Fibroblast of lung (primary cell): ENCODE results near the gene MPDU1. TPM values are rescaled to one million over a fixed set of nuclear protein-coding genes. Genes with fewer than 3 reads are reported as not detected.

Experiments used
- DNase-seq, 2 donors: peaks; one replicate each; pipeline versions ENCODE4 v3.0.0 to v3.0.0-alpha.2; 2010; ENCODE audit warnings: low read depth in 2 of 2
- H2AFZ ChIP-seq: 2 replicates; pipeline ENCODE4 v1.5.1; 2012; ENCODE audit warnings: low read length, control low read depth, inconsistent platforms
- H3K27ac ChIP-seq: 2 replicates; pipeline ENCODE4 v1.5.1; 2011; ENCODE audit warnings: low read length, control low read depth; ENCODE audit not compliant: insufficient read depth
- H3K27me3 ChIP-seq: 2 replicates; pipeline ENCODE4 v1.5.1; 2011; ENCODE audit warnings: mild to moderate bottlenecking, low read length; ENCODE audit not compliant: control insufficient read depth, insufficient read depth
- H3K36me3 ChIP-seq: 2 replicates; pipeline ENCODE4 v1.5.1; 2011; ENCODE audit warnings: low read length; ENCODE audit not compliant: control insufficient read depth, insufficient read depth
- H3K4me1 ChIP-seq: 2 replicates; pipeline ENCODE4 v1.5.1; 2011; ENCODE audit warnings: low read length; ENCODE audit not compliant: control insufficient read depth, insufficient read depth; ENCODE audit errors: extremely low read depth
- H3K4me2 ChIP-seq: 2 replicates; pipeline ENCODE4 v1.5.1; 2011; ENCODE audit warnings: low read length, control low read depth; ENCODE audit not compliant: insufficient read depth; ENCODE audit errors: extremely low read depth
- H3K4me3 ChIP-seq, 4 experiments: fragments of 200-600 bp in 1 of 4; sonication (generic) in 1 of 4; replicated peaks in 1 of 4; 2 replicates each; pipeline ENCODE4 v1.5.1; 2011 to 2016; ENCODE audit warnings: low read length in 4 of 4, low read depth in 3 of 4, mild to moderate bottlenecking in 3 of 4, control low read depth in 2 of 4, inconsistent platforms in 1 of 4, mixed read lengths in 1 of 4; ENCODE audit not compliant: insufficient read depth in 1 of 4; ENCODE audit errors: control extremely low read depth in 1 of 4
- H3K79me2 ChIP-seq: 2 replicates; pipeline ENCODE4 v1.5.1; 2012; ENCODE audit warnings: mild to moderate bottlenecking, low read length, inconsistent platforms; ENCODE audit not compliant: control insufficient read depth, insufficient read depth
- H3K9ac ChIP-seq: 2 replicates; pipeline ENCODE4 v1.5.1; 2011; ENCODE audit warnings: mild to moderate bottlenecking, low read length, control low read depth; ENCODE audit not compliant: insufficient read depth
- H3K9me3 ChIP-seq: 2 replicates; pipeline ENCODE4 v1.5.1; 2012; ENCODE audit warnings: low read depth, low read length; ENCODE audit not compliant: control insufficient read depth, insufficient read depth
- H4K20me1 ChIP-seq: 2 replicates; pipeline ENCODE4 v1.5.1; 2011; ENCODE audit warnings: low read length; ENCODE audit not compliant: control insufficient read depth, insufficient read depth; ENCODE audit errors: extremely low read depth
- CTCF ChIP-seq, 2 donors: IDR thresholded peaks in 1 of 2; conservative IDR thresholded peaks in 1 of 2; 1 replicate in 1 of 2; 2 replicates in 1 of 2; pipeline ENCODE4 v1.5.1; 2011 to 2012; ENCODE audit warnings: low read length in 2 of 2, control low read depth in 1 of 2, inconsistent platforms in 1 of 2, low read depth in 1 of 2, mild to moderate bottlenecking in 1 of 2
- EZH2 ChIP-seq: IDR thresholded peaks from 2 replicates; pipeline ENCODE4 v1.5.1; 2012; ENCODE audit warnings: low read length, control low read depth, mild to moderate bottlenecking; ENCODE audit errors: missing control alignments
- polyA plus RNA-seq, 2 donors: library from polyadenylated mRNA; depleted of rRNA in 1 of 2; stranded (reverse) in 1 of 2; unstranded in 1 of 2; fragments of >200 nt; gene quantifications; 2 replicates each; pipeline ENCODE4 v1.2.1, GENCODE V29; 2011 to 2012; ENCODE audit warnings: missing spikeins in 1 of 2
- total RNA-seq: library from RNA; depleted of rRNA; stranded (reverse); fragments of >200 nt; gene quantifications from 2 replicates; pipeline ENCODE4 v1.2.1, GENCODE V29; 2014

Gene MPDU1
- total and polyA plus RNA-seq, 2 donors (not counting 1 experiment from before 2014, with no cell fraction given), result 51.9 to 107 TPM

- Histone ChIP-seq H3K4me3 (peak overlapping the region in 1 of 4 experiments; percentile 46), H3K79me2 (peaks cover 61% of the 10 kb centered on the region), H3K27ac (peak overlapping the region; percentile 40), H3K4me2 (peak overlapping the region; percentile 35), H2AFZ (no peak overlapping the region), H3K4me1 (peaks cover 38% of the 10 kb centered on the region), H3K9ac (no peak overlapping the region), H3K27me3 (no peaks in the 10 kb centered on the region), H3K9me3 (no peaks in the 10 kb centered on the region), H4K20me1 (peaks cover 1% of the 10 kb centered on the region), H3K36me3 (peaks cover 32% of the 10 kb centered on the region)
- no peak for DNase-seq
- no peak for TF ChIP-seq CTCF (conservative IDR thresholded peaks at IDR 0.05 in 1 of 2, IDR thresholded peaks at IDR 0.05 in 1 of 2; ENCODE audit: low read depth in 1 of 2, low read length in 2 of 2)
Measured at GRCh38 chr17:7580604-7581575, 2.8 kb upstream of the MPDU1 start.

- peaks cover 49% of the 10 kb centered on the region for H3K79me2 ChIP-seq
- peak overlapping the region; percentile 98 for H3K27ac ChIP-seq
- H3K4me3 ChIP-seq, result peak overlapping the region in 1 of 4 experiments; percentile 78
- H3K9ac ChIP-seq, result peak overlapping the region; percentile 58
- peaks cover 21% of the 10 kb centered on the region for H3K36me3 ChIP-seq
- no peaks in the 10 kb centered on the region for H3K9me3 ChIP-seq
- H3K4me2 ChIP-seq, result peak overlapping the region; percentile 5
- H4K20me1 ChIP-seq, result no peaks in the 10 kb centered on the region
- H3K4me1 ChIP-seq, result peaks cover 46% of the 10 kb centered on the region
- no peak for DNase-seq
- TF ChIP-seq EZH2, result no peak
- TF ChIP-seq CTCF (conservative IDR thresholded peaks at IDR 0.05 in 1 of 2, IDR thresholded peaks at IDR 0.05 in 1 of 2; ENCODE audit: low read depth in 1 of 2, low read length in 2 of 2), result no peak
- H3K27me3 ChIP-seq, result no peaks in the 10 kb centered on the region
- H2AFZ ChIP-seq, result no peak overlapping the region
Measured at GRCh38 chr17:7582396-7583252, 1.0 kb upstream of the MPDU1 start.
